IPS-NIHi7 (cell line): Measurements from ENCODE around the gene KIR3DL1.
"Not testable (repeated sequence)": the region's sequence is repeated elsewhere in the genome, so short reads cannot be mapped to it uniquely, and the experiment has no call there.

Experiments used
- DNase-seq: peaks from one replicate; pipeline ENCODE4 v3.0.0; 2012; ENCODE audit warnings: mixed read lengths; ENCODE audit errors: extremely low spot score

KIR3DL1 gene

GRCh38 chr19:54814571-54814970, 1.7 kb upstream of the KIR3DL1 start:
- DNase-seq = not testable (repeated sequence)

GRCh38 chr19:54817670-54818536, 1.6 kb downstream of the KIR3DL1 start:
- no peak for DNase-seq

- DNase-seq = not testable (repeated sequence)
Measured at GRCh38 chr19:54824416-54824815, 8.1 kb downstream of the KIR3DL1 start.

GRCh38 chr19:54825326-54825725, 9.1 kb downstream of the KIR3DL1 start:
- not testable (repeated sequence) for DNase-seq

GRCh38 chr19:54828064-54828463, 11.8 kb downstream of the KIR3DL1 start:
- DNase-seq = not testable (repeated sequence)

- not testable (repeated sequence) for DNase-seq
Measured at GRCh38 chr19:54832496-54832895, 16.2 kb downstream of the KIR3DL1 start, which contains the start of gene KIR2DS4. TSS of gene KIR2DS4 (plus strand) at chr19:54832676.

- not testable (repeated sequence) for DNase-seq
Measured at GRCh38 chr19:54835126-54835525, 18.9 kb downstream of the KIR3DL1 start.

GRCh38 chr19:54837522-54837921, 21.3 kb downstream of the KIR3DL1 start:
- DNase-seq = not testable (repeated sequence)

- not testable (repeated sequence) for DNase-seq
Measured at GRCh38 chr19:54843171-54843570, 26.9 kb downstream of the KIR3DL1 start.

- not testable (repeated sequence) for DNase-seq
Measured at GRCh38 chr19:54850061-54850640, 33.9 kb downstream of the KIR3DL1 start, which contains the start of gene KIR3DL2. TSS of gene KIR3DL2 (plus strand) at chr19:54850443. CDS start at chr19:54850476, 33 bp downstream.

GRCh38 chr19:54850930-54851329, 34.7 kb downstream of the KIR3DL1 start:
- no peak for DNase-seq

GRCh38 chr19:54851353-54851752, 35.1 kb downstream of the KIR3DL1 start:
- DNase-seq = no peak

GRCh38 chr19:54855241-54855640, 39.0 kb downstream of the KIR3DL1 start:
- DNase-seq = not testable (repeated sequence)

GRCh38 chr19:54858476-54858875, 42.2 kb downstream of the KIR3DL1 start:
- DNase-seq = not testable (repeated sequence)

- not testable (repeated sequence) for DNase-seq
Measured at GRCh38 chr19:54859421-54859820, 43.2 kb downstream of the KIR3DL1 start.

GRCh38 chr19:54863459-54863858, 47.2 kb downstream of the KIR3DL1 start:
- DNase-seq = not testable (repeated sequence)

- DNase-seq = no peak
Measured at GRCh38 chr19:54871696-54872095, 55.4 kb downstream of the KIR3DL1 start.

GRCh38 chr19:54873990-54874389, 57.7 kb downstream of the KIR3DL1 start, which contains the start of gene FCAR:
TSS of gene FCAR (plus strand) at chr19:54874235. CDS start at chr19:54874290, 55 bp downstream.
- no peak for DNase-seq

- no peak for DNase-seq
Measured at GRCh38 chr19:54875506-54875905, 59.2 kb downstream of the KIR3DL1 start.

- DNase-seq = no peak
Measured at GRCh38 chr19:54877471-54877870, 61.2 kb downstream of the KIR3DL1 start.
